GM23338 (cell line): Measurements from ENCODE around the gene POP4. TPM values are rescaled to one million over a fixed set of nuclear protein-coding genes. Genes with fewer than 3 reads are reported as not detected.

ENCODE experiments used
- ATAC-seq: fragments of 200-7000 bp; cut with Tn5 transposase; 3 replicates; pipeline ENCODE4 v1.9.1; 2020
- DNase-seq: peaks from one replicate; pipeline ENCODE4 v3.0.0-alpha.2; 2015; ENCODE audit warnings: low spot score
- H2AFZ ChIP-seq: fragments of 200-600 bp; sonication (generic); 2 replicates; pipeline ENCODE4 v1.8.0; 2016; ENCODE audit warnings: antibody characterized with exemption, mild to moderate bottlenecking, moderate library complexity
- H3F3A ChIP-seq: fragments of 200-600 bp; sonication (generic); replicated peaks from 2 replicates; pipeline ENCODE4 v1.8.0; 2017; ENCODE audit warnings: antibody characterized with exemption, mixed run types, low read depth
- H3K27ac ChIP-seq: fragments of 200-600 bp; sonication (generic); 2 replicates; pipeline ENCODE4 v1.6.1; 2016; ENCODE audit warnings: low read depth
- H3K27me3 ChIP-seq: fragments of 200-600 bp; sonication (generic); 2 replicates; pipeline ENCODE4 v1.8.0; 2016; ENCODE audit warnings: mild to moderate bottlenecking, mixed run types, moderate library complexity; ENCODE audit not compliant: insufficient read depth
- H3K36me3 ChIP-seq: fragments of 200-600 bp; sonication (generic); 2 replicates; pipeline ENCODE4 v1.8.0; 2016; ENCODE audit warnings: mild to moderate bottlenecking; ENCODE audit not compliant: insufficient read depth
- H3K4me1 ChIP-seq: fragments of 200-600 bp; sonication (generic); 2 replicates; pipeline ENCODE4 v1.8.0; 2016; ENCODE audit warnings: mild to moderate bottlenecking, moderate library complexity; ENCODE audit not compliant: insufficient read depth
- H3K4me2 ChIP-seq: fragments of 200-600 bp; sonication (generic); 2 replicates; pipeline ENCODE4 v1.7.1; 2017; ENCODE audit warnings: mixed run types
- H3K4me3 ChIP-seq: fragments of 200-600 bp; sonication (generic); 2 replicates; pipeline ENCODE4 v1.6.1; 2016; ENCODE audit warnings: mixed run types
- H3K79me2 ChIP-seq: fragments of 200-600 bp; sonication (generic); replicated peaks from 2 replicates; pipeline ENCODE4 v1.8.0; 2017; ENCODE audit warnings: mild to moderate bottlenecking; ENCODE audit not compliant: insufficient read depth
- H3K9me2 ChIP-seq: fragments of 200-600 bp; sonication (generic); 2 replicates; pipeline ENCODE4 v1.8.0; 2017; ENCODE audit not compliant: insufficient read depth
- H4K20me1 ChIP-seq: fragments of 200-600 bp; sonication (generic); replicated peaks from 2 replicates; pipeline ENCODE4 v1.8.0; 2017; ENCODE audit warnings: mild to moderate bottlenecking; ENCODE audit not compliant: insufficient read depth
- H3K27ac Mint-ChIP-seq: 2 replicates; pipeline ENCODE4 v1.8.0; 2020; ENCODE audit warnings: inconsistent platforms, mild to moderate bottlenecking, moderate library complexity, mixed read lengths
- H3K27me3 Mint-ChIP-seq: 3 replicates; pipeline ENCODE4 v1.8.0; 2022; ENCODE audit warnings: low read depth, mild to moderate bottlenecking, moderate library complexity, mixed read lengths, inconsistent platforms; ENCODE audit not compliant: insufficient read depth, poor library complexity
- H3K36me3 Mint-ChIP-seq: 3 replicates; pipeline ENCODE4 v1.8.0; 2021; ENCODE audit warnings: low read depth, mild to moderate bottlenecking, inconsistent platforms, moderate library complexity, mixed read lengths
- H3K4me1 Mint-ChIP-seq: 3 replicates; pipeline ENCODE4 v1.8.0; 2020; ENCODE audit warnings: mild to moderate bottlenecking, inconsistent platforms, mixed read lengths
- H3K4me3 Mint-ChIP-seq: 3 replicates; pipeline ENCODE4 v1.8.0; 2021; ENCODE audit warnings: moderate library complexity, mild to moderate bottlenecking, inconsistent platforms, mixed read lengths
- H3K9me3 Mint-ChIP-seq: 3 replicates; pipeline ENCODE4 v1.8.0; 2020; ENCODE audit warnings: moderate library complexity, mild to moderate bottlenecking, inconsistent platforms, mixed read lengths
- CREB1 ChIP-seq: fragments of 250-450 bp; sonication (Bioruptor Pico); IDR thresholded peaks from 2 replicates; pipeline ENCODE4 v1.5.0; 2020; ENCODE audit warnings: low read depth, mild to moderate bottlenecking, moderate library complexity
- CTCF ChIP-seq, 2 experiments: fragments of 200-600 bp in 1 of 2; sonication (generic) in 1 of 2; conservative IDR thresholded peaks; 2 replicates each; pipeline versions ENCODE4 v1.5.1 to v1.6.1; 2016 to 2017; ENCODE audit warnings: antibody characterized with exemption in 2 of 2, low read depth in 2 of 2, mild to moderate bottlenecking in 2 of 2, moderate library complexity in 1 of 2
- ETS1 ChIP-seq: IDR thresholded peaks from 2 replicates; pipeline ENCODE4 v1.6.1; 2016; ENCODE audit warnings: antibody characterized with exemption
- EZH2 ChIP-seq: fragments of 200-600 bp; sonication (generic); IDR thresholded peaks from one replicate; pipeline ENCODE4 v1.8.0; 2017; ENCODE audit warnings: antibody characterized with exemption, mild to moderate bottlenecking, low read depth; ENCODE audit not compliant: unreplicated experiment
- EZH2phosphoT487 ChIP-seq: fragments of 200-600 bp; sonication (generic); IDR thresholded peaks from one replicate; pipeline ENCODE4 v1.8.1; 2018; ENCODE audit warnings: antibody characterized with exemption; ENCODE audit not compliant: unreplicated experiment
- JUNB ChIP-seq: IDR thresholded peaks from one replicate; pipeline ENCODE4 v1.6.1; 2016; ENCODE audit warnings: antibody characterized with exemption; ENCODE audit not compliant: unreplicated experiment
- NANOG ChIP-seq: IDR thresholded peaks from 2 replicates; pipeline ENCODE4 v1.6.1; 2016; ENCODE audit warnings: antibody characterized with exemption, borderline replicate concordance
- POLR2AphosphoS5 ChIP-seq: IDR thresholded peaks from 2 replicates; pipeline ENCODE4 v1.6.1; 2016; ENCODE audit warnings: antibody characterized with exemption, low read depth
- REST ChIP-seq: IDR thresholded peaks from one replicate; pipeline ENCODE4 v1.6.1; 2018; ENCODE audit warnings: antibody characterized with exemption; ENCODE audit not compliant: unreplicated experiment
- STAT1 ChIP-seq: IDR thresholded peaks from one replicate; pipeline ENCODE4 v1.6.1; 2016; ENCODE audit warnings: antibody characterized with exemption; ENCODE audit not compliant: unreplicated experiment
- ZNF114 ChIP-seq: fragments of 250-450 bp; sonication (Bioruptor Pico); IDR thresholded peaks from 2 replicates; pipeline ENCODE4 v1.5.0; 2020; ENCODE audit warnings: mild to moderate bottlenecking, moderate library complexity
- ZNF331 ChIP-seq: fragments of 250-450 bp; sonication (Bioruptor Pico); IDR thresholded peaks from 2 replicates; pipeline ENCODE4 v1.5.0; 2020; ENCODE audit warnings: low read depth, mild to moderate bottlenecking, moderate library complexity
- ZNF462 ChIP-seq: fragments of 250-450 bp; sonication (Bioruptor Pico); IDR thresholded peaks from 2 replicates; pipeline ENCODE4 v1.5.0; 2020; ENCODE audit warnings: mild to moderate bottlenecking, moderate library complexity
- polyA plus RNA-seq: library from polyadenylated mRNA; unstranded; fragments of >200 nt; fragmentation: Nextera tagmentation; extraction: Ambion mirVana; gene quantifications from 2 replicates; pipeline ENCODE4 v1.2.1, GENCODE V29; 2016
- total RNA-seq: library from RNA; depleted of rRNA; stranded (reverse); fragments of >200 nt; shearing (Covaris generic); gene quantifications from 2 replicates; pipeline ENCODE4 v1.2.3, GENCODE V29; 2014

Gene POP4
- total and polyA plus RNA-seq, 2 experiments from 2014 or later, result 37.2 to 58.3 TPM

- Mint-ChIP-seq H3K9me3 (no peaks in the 10 kb centered on the region), H3K36me3 (no peaks in the 10 kb centered on the region), H3K27me3 (peaks cover 9% of the 10 kb centered on the region), H3K4me1 (peaks cover 21% of the 10 kb centered on the region), H3K4me3 (no peak overlapping the region), H3K27ac (no peak overlapping the region)
- H2AFZ ChIP-seq, result no peak overlapping the region
- 0 out of 2 replicates have a peak, but pooled peaks cover 7% of the 10 kb centered on the region for H3F3A ChIP-seq
- ATAC-seq (no peak), DNase-seq (no peak)
- no peak for TF ChIP-seq NANOG
- no peak for TF ChIP-seq EZH2
- no peak for TF ChIP-seq EZH2phosphoT487
- TF ChIP-seq CTCF (conservative IDR thresholded peaks at IDR 0.05; ENCODE audit: low read depth in 2 of 2), result no peak
- TF ChIP-seq CREB1, result no peak
- no peak for TF ChIP-seq STAT1
- TF ChIP-seq REST, result no peak
- TF ChIP-seq ETS1, result no peak
- TF ChIP-seq ZNF114 (CRISPR knock-in tag), result no peak
- no peak for TF ChIP-seq ZNF331 (CRISPR knock-in tag)
- TF ChIP-seq JUNB, result no peak
- no peak for TF ChIP-seq ZNF462 (CRISPR knock-in tag)
- no peak for TF ChIP-seq POLR2AphosphoS5
- no peaks in the 10 kb centered on the region for H4K20me1 ChIP-seq
- no peaks in the 10 kb centered on the region for H3K36me3 ChIP-seq
- H3K4me2 ChIP-seq, result no peak overlapping the region
- H3K79me2 ChIP-seq, result peaks cover 4% of the 10 kb centered on the region; the same call in 1 of the 2 replicates
- no peak overlapping the region for H3K4me3 ChIP-seq
- peaks cover 10% of the 10 kb centered on the region for H3K4me1 ChIP-seq
- H3K27ac ChIP-seq, result no peak overlapping the region
- no peaks in the 10 kb centered on the region for H3K27me3 ChIP-seq
- H3K9me2 ChIP-seq, result no peaks in the 10 kb centered on the region
Measured at GRCh38 chr19:29662604-29663404, 56.7 kb downstream of the POP4 start.
